ENCODE measurements around the gene DYRK1B. TPM values are rescaled to one million over a fixed set of nuclear protein-coding genes. Genes with fewer than 3 reads are reported as not detected.

The DYRK1B gene
- total and polyA plus RNA-seq, 2 donors (not counting 1 experiment from before 2014, with no cell fraction given) = 26.1 to 36.6 TPM

GRCh38 chr19:39871886-39872866, 38.2 kb upstream of the DYRK1B start:
- Histone ChIP-seq H4K20me1 (ENCODE audit: control insufficient read depth, insufficient read depth, low read length, poor library complexity, severe bottlenecking) (no peaks in the 10 kb centered on the region), H3K9ac (ENCODE audit: low read length) (no peak overlapping the region), H3K27me3 (replicated peaks in 1 of 4; ENCODE audit: control extremely low read depth in 1 of 4, control insufficient read depth in 3 of 4, insufficient read depth in 4 of 4, low read length in 3 of 4) (no peaks in the 10 kb centered on the region), H2AFZ (ENCODE audit: insufficient read depth, low read depth, low read length, poor library complexity, severe bottlenecking) (no peak overlapping the region), H3K4me2 (replicated peaks; ENCODE audit: low read depth, low read length, poor library complexity, severe bottlenecking) (no peak overlapping the region), H3K36me3 (replicated peaks in 1 of 2; ENCODE audit: control extremely low read depth in 1 of 2, control insufficient read depth in 1 of 2, extremely low read depth in 1 of 2, insufficient read depth in 2 of 2, low read length in 1 of 2) (peaks cover 0 to 4% of the 10 kb centered on the region in 2 experiments), H3K27ac (ENCODE audit: low read length in 2 of 2) (no peak overlapping the region), H3K4me1 (ENCODE audit: control insufficient read depth in 2 of 2, insufficient read depth in 2 of 2, low read length in 2 of 2) (no peaks in the 10 kb centered on the region), H3K9me3 (ENCODE audit: control extremely low read depth in 1 of 3, control insufficient read depth in 2 of 3, insufficient read depth in 1 of 3, low read length in 2 of 3) (no peaks in the 10 kb centered on the region), H3K79me2 (ENCODE audit: control insufficient read depth, insufficient read depth, low read length) (no peaks in the 10 kb centered on the region), H3K4me3 (ENCODE audit: control extremely low read depth in 1 of 5, extremely low read depth in 1 of 5, insufficient read depth in 1 of 5, low read depth in 2 of 5, low read length in 4 of 5) (no peak overlapping the region)
- H3K27ac Mint-ChIP-seq = no peak overlapping the region
- H3K27me3 Mint-ChIP-seq = no peaks in the 10 kb centered on the region
- 89% methylated on average over 45 of the region's 47 CpGs for WGBS (ENCODE audit: insufficient coverage)
- H3K9me3 Mint-ChIP-seq (ENCODE audit: insufficient read depth) = no peaks in the 10 kb centered on the region
- POLR2A ChIA-PET = no interaction called here
- intact Hi-C loops (cut with micrococcal nuclease) = no loop called here
- ATAC-seq (ENCODE audit: low read depth) = no peak
- TF ChIP-seq EZH2 (IDR thresholded peaks at IDR 0.05; ENCODE audit: borderline replicate concordance, insufficient read depth, low read depth, low read length, poor library complexity, severe bottlenecking) = no peak
- TF ChIP-seq, protein P1, sequence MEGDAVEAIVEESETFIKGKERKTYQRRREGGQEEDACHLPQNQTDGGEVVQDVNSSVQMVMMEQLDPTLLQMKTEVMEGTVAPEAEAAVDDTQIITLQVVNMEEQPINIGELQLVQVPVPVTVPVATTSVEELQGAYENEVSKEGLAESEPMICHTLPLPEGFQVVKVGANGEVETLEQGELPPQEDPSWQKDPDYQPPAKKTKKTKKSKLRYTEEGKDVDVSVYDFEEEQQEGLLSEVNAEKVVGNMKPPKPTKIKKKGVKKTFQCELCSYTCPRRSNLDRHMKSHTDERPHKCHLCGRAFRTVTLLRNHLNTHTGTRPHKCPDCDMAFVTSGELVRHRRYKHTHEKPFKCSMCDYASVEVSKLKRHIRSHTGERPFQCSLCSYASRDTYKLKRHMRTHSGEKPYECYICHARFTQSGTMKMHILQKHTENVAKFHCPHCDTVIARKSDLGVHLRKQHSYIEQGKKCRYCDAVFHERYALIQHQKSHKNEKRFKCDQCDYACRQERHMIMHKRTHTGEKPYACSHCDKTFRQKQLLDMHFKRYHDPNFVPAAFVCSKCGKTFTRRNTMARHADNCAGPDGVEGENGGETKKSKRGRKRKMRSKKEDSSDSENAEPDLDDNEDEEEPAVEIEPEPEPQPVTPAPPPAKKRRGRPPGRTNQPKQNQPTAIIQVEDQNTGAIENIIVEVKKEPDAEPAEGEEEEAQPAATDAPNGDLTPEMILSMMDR (IDR thresholded peaks at IDR 0.05) = no peak
- no peak for DNase-seq
- CTCF ChIA-PET = no interaction called here
- H3K4me1 Mint-ChIP-seq = no peaks in the 10 kb centered on the region
- H3K4me3 Mint-ChIP-seq = no peak overlapping the region

DNA sequence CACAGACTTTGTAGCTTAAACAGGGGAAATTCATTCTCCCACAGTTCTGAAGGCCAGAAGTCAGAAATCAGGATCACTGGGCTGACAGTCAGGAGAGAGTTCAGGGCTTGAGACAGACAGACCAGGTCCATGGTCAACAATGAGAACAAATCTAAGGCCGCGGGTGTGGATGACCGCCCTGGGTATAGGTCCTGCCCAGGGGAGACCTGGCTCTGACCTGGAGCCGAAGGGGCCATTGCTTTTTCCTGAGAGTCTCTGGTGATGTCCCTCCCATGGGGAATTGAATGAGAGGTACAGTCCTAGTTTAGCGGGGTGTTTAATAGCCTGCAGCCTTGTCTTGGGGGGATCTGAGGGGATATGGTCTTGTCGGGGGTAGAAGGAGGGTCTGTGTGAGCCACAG, 37.4 kb upstream of the DYRK1B start:
- no peaks in the 10 kb centered on the region for H3K9me3 ChIP-seq (ENCODE audit: control extremely low read depth in 1 of 3, control insufficient read depth in 2 of 3, insufficient read depth in 1 of 3, low read length in 2 of 3)
- Mint-ChIP-seq H3K9me3 (ENCODE audit: insufficient read depth) (no peaks in the 10 kb centered on the region), H3K4me3 (no peak overlapping the region), H3K27ac (no peak overlapping the region), H3K27me3 (no peaks in the 10 kb centered on the region), H3K4me1 (no peaks in the 10 kb centered on the region)
- H3K4me3 ChIP-seq (ENCODE audit: control extremely low read depth in 1 of 5, extremely low read depth in 1 of 5, insufficient read depth in 1 of 5, low read depth in 2 of 5, low read length in 4 of 5) = no peak overlapping the region
- H2AFZ ChIP-seq (ENCODE audit: insufficient read depth, low read depth, low read length, poor library complexity, severe bottlenecking) = no peak overlapping the region
- intact Hi-C loops (cut with micrococcal nuclease) = no loop called here
- ChIA-PET CTCF (no interaction called here), POLR2A (no interaction called here)
- DNase-seq = no peak
- H3K4me1 ChIP-seq (ENCODE audit: control insufficient read depth in 2 of 2, insufficient read depth in 2 of 2, low read length in 2 of 2) = no peaks in the 10 kb centered on the region
- no peaks in the 10 kb centered on the region for H3K27me3 ChIP-seq (replicated peaks in 1 of 4; ENCODE audit: control extremely low read depth in 1 of 4, control insufficient read depth in 3 of 4, insufficient read depth in 4 of 4, low read length in 3 of 4)
- ATAC-seq (ENCODE audit: low read depth) = no peak
- H3K4me2 ChIP-seq (replicated peaks; ENCODE audit: low read depth, low read length, poor library complexity, severe bottlenecking) = no peak overlapping the region
- no peak overlapping the region for H3K9ac ChIP-seq (ENCODE audit: low read length)
- H3K79me2 ChIP-seq (ENCODE audit: control insufficient read depth, insufficient read depth, low read length) = no peaks in the 10 kb centered on the region
- WGBS (ENCODE audit: insufficient coverage) = 90% methylated on average over 4 of the region's 6 CpGs
- H3K27ac ChIP-seq (ENCODE audit: low read length in 2 of 2) = no peak overlapping the region
- no peak for TF ChIP-seq EZH2 (IDR thresholded peaks at IDR 0.05; ENCODE audit: borderline replicate concordance, insufficient read depth, low read depth, low read length, poor library complexity, severe bottlenecking)
- TF ChIP-seq, protein P1 (IDR thresholded peaks at IDR 0.05) = no peak
- peaks cover 0 to 6% of the 10 kb centered on the region in 2 experiments for H3K36me3 ChIP-seq (replicated peaks in 1 of 2; ENCODE audit: control extremely low read depth in 1 of 2, control insufficient read depth in 1 of 2, extremely low read depth in 1 of 2, insufficient read depth in 2 of 2, low read length in 1 of 2)
- H4K20me1 ChIP-seq (ENCODE audit: control insufficient read depth, insufficient read depth, low read length, poor library complexity, severe bottlenecking) = no peaks in the 10 kb centered on the region
